T-helper 2 cell (primary cell): Measurements from ENCODE around the gene NCAM1.

Experiments
- DNase-seq, 5 experiments: peaks; one replicate each; pipeline versions ENCODE4 v3.0.0 to v3.0.0-alpha.2; 2012 to 2022

Gene NCAM1

DNA sequence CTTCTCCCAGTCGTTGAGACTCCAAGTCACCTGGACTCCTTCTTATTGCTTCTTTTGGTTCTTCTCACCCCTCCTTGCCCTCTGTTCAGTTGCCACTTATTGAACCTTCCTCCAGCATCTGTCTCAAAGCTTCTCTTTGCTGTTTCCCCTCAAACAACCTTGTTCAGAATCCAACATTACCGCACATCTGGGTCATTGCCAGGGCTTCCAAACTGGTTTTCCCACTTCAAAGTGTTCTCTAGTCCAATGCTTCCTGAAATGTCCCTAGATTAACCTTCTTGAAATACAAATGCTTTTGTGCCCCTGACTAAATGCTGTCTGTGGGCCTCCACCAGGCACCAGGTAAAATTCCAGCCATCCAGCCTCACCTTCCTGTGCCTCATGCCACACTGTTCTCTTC, 252.3 kb downstream of the NCAM1 start:
- no peak for DNase-seq

DNA sequence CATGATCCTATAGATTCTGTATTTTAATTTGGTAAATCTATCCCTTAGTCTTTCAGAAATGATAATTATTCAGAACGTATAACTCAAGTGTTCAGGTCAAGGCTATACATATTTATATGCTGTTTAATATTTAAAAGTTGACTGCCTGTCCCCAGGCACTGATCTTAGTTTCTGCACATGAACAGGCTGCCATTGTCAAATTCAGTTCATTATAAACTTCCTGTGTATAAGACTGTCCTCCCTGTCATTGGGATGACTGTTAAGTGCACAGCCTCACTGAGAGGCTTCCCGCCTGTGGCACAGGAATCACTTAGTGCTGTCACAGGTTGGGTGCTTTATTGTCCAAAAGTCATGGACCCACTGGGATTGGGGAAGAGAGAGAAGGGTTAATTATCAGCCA, 261.0 kb downstream of the NCAM1 start:
- DNase-seq = no peak

DNA sequence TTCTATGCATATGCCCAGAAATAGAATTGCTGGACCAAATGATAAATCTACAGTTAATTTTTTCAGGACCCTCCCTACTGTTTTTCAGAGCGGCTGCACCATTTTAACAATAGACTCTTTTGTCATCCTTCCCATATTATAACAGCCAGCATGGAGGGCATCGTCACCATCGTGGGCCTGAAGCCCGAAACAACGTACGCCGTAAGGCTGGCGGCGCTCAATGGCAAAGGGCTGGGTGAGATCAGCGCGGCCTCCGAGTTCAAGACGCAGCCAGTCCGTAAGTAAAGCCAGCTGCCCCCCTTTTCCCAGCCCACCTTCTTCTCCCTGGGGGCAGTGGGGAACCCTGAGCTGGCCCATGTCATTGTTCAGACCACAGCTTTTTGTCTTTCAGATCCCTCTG, 273.7 kb downstream of the NCAM1 start:
- no peak for DNase-seq

DNA sequence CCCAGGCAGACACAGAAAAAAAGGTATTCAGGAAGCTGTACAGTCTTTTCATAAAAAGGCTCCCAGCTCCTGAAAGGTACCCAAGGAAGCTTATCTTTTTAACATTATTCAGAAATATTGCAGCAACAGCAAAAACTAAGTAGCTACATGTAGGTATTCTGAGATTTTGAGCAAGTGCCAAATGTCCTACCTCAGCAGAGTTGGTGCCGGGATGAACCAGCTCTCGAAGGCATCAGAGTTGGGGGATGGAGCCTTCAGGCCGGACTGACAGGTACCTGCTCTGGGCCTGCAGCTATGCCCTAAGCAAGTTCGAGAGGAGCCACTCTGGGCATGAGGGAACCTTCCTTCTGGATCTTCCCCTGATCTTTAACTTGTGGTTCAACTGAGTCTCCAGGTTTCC, 276.0 kb downstream of the NCAM1 start:
- DNase-seq = no peak

GRCh38 chr11:113238721-113239120, 277.5 kb downstream of the NCAM1 start:
- DNase-seq = no peak

DNA sequence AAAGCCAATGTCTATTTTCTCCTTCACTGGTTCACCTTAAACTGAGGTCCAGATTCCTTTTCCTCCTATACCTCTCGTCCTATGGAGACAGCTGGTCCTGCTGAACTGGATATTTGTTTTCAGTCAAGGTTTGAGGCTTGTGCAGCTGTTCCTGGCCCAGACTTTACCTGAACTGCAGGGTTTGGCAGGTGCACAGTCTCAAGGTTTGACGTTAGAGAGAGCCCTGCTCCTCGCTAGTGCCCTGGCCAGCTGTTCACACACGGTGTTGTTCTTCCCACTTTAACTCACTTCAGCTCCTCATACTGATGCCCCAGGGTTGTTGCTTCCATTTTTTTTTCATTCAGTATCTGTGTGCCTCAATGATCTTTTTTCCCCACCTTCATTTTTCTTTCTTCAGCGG, 279.2 kb downstream of the NCAM1 start:
- no peak for DNase-seq

GRCh38 chr11:113240790-113241635, 279.8 kb downstream of the NCAM1 start:
- DNase-seq = no peak

GRCh38 chr11:113241636-113242054, 280.4 kb downstream of the NCAM1 start:
- DNase-seq = no peak

DNA sequence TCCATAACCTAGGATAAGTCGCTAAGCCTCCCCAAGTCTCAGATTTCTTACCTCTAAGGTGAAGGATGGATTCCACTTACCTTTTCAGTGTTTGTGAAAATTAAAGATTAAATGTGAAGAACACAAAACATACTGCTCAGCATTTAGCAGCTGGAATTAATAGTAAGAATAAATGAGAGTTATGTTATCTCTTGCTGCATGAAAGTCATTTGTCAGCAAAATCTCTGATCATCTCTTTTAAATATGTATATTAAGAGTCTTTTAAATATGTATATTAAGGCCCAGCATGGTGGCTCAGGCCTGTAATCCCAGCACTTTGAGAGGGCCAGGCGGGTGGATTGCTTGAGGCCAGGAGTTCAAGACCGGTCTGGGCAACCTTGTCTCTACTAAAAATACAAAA, 280.8 kb downstream of the NCAM1 start:
- no peak for DNase-seq

- DNase-seq = peak in 1 of 5 experiments; percentile 81
These were observed 281.7 kb downstream of the NCAM1 start for GRCh38 chr11:113242767-113243397.

DNA sequence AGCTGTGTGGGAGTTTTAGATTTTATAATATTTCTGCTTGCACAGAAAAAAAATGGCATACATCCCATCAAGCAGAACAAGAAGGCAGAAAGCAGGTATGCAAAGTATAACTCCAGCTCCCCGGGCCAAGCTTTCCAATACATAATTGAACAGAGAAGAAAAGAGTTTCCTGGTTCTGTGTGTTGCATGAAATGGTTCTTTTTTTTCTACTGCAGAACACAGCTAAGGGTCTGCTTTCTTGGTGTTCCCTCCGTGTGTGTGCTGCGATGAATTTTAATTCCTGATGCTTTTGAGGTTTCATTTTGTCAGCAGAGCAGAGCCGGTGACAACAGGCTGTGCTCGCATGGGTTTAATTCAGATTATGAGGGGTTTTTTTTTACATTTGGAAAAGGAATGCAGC, 282.5 kb downstream of the NCAM1 start:
- DNase-seq = no peak

DNA sequence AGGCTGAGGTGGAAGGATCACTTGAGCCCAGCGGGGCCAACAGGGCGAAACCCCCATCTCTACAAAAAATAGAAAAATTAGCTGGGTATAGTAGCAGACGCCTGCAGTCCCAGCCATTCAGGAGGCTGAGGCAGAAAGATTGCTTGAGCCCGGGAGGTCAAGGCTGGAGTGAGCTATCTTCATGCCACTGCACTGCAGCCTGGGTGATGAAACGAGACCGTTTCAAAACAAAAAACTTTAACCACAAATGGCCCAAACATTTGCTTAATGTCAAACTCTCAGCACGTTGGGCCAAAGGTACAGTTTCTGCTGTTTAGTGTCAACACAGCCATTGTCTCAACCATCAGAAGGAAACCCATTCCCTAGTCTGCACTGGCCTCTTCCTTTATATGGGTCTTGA, 284.0 kb downstream of the NCAM1 start:
- no peak for DNase-seq

- DNase-seq = no peak
These were observed 286.0 kb downstream of the NCAM1 start for GRCh38 chr11:113247221-113247620.

DNA sequence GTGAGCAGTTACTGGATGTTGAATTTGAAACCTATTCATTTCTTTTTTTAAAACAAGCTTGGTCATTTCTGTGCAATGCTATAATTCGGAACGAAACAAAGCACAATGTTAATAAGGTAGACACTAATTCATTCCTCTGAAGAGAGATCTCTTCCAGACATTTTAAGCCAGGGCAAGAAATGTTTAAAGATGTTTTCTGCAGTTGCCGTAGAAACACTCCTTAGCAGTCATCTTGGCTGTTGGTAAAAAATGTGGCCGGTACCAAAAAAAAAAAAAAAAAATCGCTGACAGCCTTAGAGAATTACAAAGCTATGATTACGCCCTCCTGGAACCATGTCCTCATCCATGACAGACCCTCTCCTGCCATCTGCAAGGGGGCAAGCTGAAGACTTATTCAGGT, 286.7 kb downstream of the NCAM1 start:
- DNase-seq = no peak

- no peak for DNase-seq
These were observed 287.7 kb downstream of the NCAM1 start for GRCh38 chr11:113248702-113249490.

DNA sequence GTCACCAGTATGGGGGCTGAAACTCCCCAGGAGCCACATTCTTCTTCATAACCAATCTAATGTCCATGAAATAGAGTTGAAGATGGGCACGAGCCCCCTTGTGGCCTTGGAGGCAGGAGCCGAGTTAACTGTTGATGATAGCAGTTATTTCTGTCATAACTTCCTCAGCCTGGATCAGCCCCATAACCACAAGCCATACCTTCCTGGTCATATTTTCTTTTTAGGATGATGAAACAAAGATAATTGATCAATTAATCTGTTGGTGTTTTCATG, 288.2 kb downstream of the NCAM1 start:
- no peak for DNase-seq

- no peak for DNase-seq
These were observed 288.6 kb downstream of the NCAM1 start for GRCh38 chr11:113249786-113250185.

DNA sequence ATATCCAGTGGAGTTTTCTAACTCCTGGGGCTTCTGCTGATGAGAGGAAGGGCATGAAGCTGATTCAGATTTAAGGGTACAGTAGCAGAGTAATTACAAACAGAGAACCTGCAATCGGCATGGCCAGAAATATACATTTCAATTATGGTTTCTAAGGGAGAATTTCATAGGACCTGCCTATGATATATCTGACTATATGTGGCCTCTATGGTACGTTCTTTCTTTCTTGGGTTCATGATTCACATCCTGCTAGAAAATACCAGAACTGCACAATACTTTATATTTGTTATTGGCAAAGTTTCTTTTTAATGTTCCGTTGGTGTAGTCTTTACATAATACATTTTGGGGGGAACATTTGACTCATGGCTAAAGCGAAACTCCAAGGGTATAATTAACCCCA, 290.1 kb downstream of the NCAM1 start:
- no peak for DNase-seq

DNA sequence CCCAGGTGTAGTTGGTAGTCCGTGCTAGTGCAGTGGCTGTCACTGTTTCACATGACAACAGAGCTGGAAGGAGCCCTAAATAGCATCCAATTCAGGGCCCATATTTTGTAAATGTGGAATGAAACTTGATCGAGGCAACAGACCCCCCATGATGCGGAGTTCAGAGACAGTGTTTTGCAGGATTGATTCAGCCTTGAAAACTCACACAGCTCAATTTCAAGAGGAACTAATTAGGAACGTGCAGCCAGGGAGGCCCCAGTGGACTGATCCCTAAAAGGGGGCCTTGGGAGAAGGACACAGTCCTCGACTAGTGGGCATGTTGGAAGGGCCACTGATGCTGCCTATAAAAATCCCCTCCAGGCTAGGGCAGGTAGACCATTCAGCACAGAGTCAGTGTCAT, 292.2 kb downstream of the NCAM1 start:
- DNase-seq = no peak

- DNase-seq = no peak
These were observed 293.9 kb downstream of the NCAM1 start for GRCh38 chr11:113255096-113255495.

GRCh38 chr11:113255741-113256140, 294.5 kb downstream of the NCAM1 start:
- no peak for DNase-seq

- DNase-seq = no peak
These were observed 295.4 kb downstream of the NCAM1 start for GRCh38 chr11:113256431-113257202.

GRCh38 chr11:113260096-113260425, 298.8 kb downstream of the NCAM1 start:
- DNase-seq = no peak
